NT2/D1 (cell line): ENCODE results near the gene AOPEP.

Experiments used
- SUZ12 ChIP-seq: IDR thresholded peaks from 2 replicates; pipeline ENCODE4 v1.6.1; 2011; ENCODE audit not compliant: insufficient read length, insufficient read depth; ENCODE audit errors: extremely low read depth
- YY1 ChIP-seq: IDR thresholded peaks from 2 replicates; pipeline ENCODE4 v1.6.1; 2011; ENCODE audit not compliant: insufficient read length, insufficient read depth
- ZNF274 ChIP-seq: IDR thresholded peaks from 2 replicates; pipeline ENCODE4 v1.6.1; 2011; ENCODE audit warnings: mild to moderate bottlenecking, low read depth, low read length

GRCh38 chr9:94921656-94922055, 195.2 kb downstream of the AOPEP start:
- no peak for TF ChIP-seq ZNF274
- TF ChIP-seq SUZ12 = no peak
- TF ChIP-seq YY1 = no peak
